RPMI7951 (cell line): ENCODE data around the gene HPS3. TPM values are rescaled to one million over a fixed set of nuclear protein-coding genes. Genes with fewer than 3 reads are reported as not detected.
"Not testable (repeated sequence)": the region's sequence is repeated elsewhere in the genome, so short reads cannot be mapped to it uniquely, and the experiment has no call there.

Experiments
- DNase-seq: peaks from one replicate; pipeline ENCODE4 v3.0.0-alpha.2; 2012; ENCODE audit warnings: low read depth
- total RNA-seq: library from RNA; depleted of rRNA; stranded (reverse); fragments of >200 nt; shearing (Covaris generic); gene quantifications from 2 replicates; pipeline ENCODE4 v1.2.3, GENCODE V29; 2014; rRNA removed

Gene HPS3, protein sequence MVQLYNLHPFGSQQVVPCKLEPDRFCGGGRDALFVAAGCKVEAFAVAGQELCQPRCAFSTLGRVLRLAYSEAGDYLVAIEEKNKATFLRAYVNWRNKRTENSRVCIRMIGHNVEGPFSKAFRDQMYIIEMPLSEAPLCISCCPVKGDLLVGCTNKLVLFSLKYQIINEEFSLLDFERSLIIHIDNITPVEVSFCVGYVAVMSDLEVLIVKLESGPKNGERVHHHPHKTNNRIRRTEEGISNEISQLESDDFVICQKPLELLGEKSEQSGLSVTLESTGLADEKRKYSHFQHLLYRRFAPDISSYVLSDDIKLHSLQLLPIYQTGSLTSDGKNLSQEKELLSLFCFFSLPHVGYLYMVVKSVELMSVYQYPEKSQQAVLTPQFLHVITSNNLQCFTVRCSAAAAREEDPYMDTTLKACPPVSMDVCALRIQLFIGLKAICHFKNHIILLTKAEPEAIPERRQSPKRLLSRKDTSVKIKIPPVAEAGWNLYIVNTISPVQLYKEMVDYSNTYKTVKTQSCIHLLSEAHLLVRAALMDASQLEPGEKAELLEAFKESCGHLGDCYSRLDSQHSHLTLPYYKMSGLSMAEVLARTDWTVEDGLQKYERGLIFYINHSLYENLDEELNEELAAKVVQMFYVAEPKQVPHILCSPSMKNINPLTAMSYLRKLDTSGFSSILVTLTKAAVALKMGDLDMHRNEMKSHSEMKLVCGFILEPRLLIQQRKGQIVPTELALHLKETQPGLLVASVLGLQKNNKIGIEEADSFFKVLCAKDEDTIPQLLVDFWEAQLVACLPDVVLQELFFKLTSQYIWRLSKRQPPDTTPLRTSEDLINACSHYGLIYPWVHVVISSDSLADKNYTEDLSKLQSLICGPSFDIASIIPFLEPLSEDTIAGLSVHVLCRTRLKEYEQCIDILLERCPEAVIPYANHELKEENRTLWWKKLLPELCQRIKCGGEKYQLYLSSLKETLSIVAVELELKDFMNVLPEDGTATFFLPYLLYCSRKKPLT
- 40.5 and 50.3 TPM in 2 replicates for total RNA-seq

- DNase-seq = peak; percentile 93
These were observed at the start of gene HPS3 for GRCh38 chr3:149129326-149130205. HPS3 (plus strand) TSS chr3:149129638; CDS start chr3:149129724, 86 bp downstream.

- no peak for DNase-seq
These were observed 49.3 kb upstream of the HPS3 start for GRCh38 chr3:149080011-149080698.

- no peak for DNase-seq
These were observed 48.7 kb upstream of the HPS3 start for GRCh38 chr3:149080699-149081091.

GRCh38 chr3:149081772-149082171 lies 47.7 kb upstream of the HPS3 start:
- no peak for DNase-seq

GRCh38 chr3:149085828-149086231 lies 43.6 kb upstream of the HPS3 start:
- DNase-seq = peak; percentile 53

DNA sequence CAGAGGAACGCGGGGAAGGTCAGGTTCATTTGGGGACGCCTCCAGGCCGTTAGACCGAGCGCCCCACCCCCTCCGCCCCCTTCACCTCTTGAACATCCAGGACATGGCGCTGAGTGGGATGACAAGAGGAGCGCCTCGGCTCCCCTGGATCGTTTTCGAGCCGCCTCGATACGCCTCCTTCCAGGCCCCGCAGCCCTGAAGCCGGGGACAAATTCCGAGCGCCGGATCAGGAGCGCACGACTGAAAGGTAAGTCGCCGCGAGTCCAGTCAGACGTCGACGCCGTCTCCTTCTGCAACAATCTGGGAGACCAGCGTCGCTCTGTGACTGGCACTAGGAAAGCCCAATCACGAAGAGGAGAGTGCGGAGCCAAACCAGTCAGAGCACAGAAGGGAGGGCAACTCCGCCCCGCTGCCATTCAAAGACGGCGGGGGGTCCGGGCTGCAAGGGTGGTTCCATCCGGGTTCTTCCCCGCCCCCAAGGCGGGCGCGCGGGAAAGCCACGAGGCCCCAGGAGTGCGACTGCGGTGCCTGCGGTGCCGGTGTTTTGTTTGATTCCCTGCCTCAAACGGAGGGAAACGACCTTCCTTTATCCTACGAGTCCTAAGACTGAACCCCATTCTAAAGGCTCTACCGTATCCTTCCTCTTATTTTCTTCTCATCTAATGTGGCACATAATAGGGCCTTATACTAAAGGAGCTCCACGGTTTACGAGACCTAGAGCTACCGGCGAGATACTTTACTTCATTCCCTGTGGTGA lies 43.0 kb upstream of the HPS3 start, which contains the start of gene HLTF:
Gene HLTF (minus strand): TSS at position 302 of the 757 bp plus-strand sequence. CDS start 197 bp downstream, at position 105.
- DNase-seq = peak; percentile 99

GRCh38 chr3:149087208-149087607 lies 42.2 kb upstream of the HPS3 start:
- no peak for DNase-seq

GRCh38 chr3:149089395-149089794 lies 40.0 kb upstream of the HPS3 start:
- no peak for DNase-seq

DNA sequence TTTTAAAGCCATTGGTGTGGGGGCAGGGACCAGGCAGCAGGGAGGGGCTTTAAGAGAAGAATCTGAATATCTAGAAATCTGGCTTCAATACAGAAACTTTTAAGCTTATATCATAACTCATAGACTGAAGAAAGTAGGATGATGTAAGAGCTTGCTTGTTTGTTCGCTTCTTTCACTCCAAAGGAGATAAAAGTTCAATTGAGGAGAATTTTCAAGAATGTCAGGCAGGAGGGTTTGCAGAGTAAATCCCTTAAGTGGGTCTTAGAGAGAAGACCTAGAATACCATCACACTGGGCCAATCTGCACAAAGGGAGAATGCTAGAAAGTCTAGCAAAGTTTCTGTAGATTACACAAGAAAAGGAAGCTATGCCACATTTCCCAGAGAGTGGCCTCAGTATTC lies 39.0 kb upstream of the HPS3 start:
- DNase-seq = no peak

DNA sequence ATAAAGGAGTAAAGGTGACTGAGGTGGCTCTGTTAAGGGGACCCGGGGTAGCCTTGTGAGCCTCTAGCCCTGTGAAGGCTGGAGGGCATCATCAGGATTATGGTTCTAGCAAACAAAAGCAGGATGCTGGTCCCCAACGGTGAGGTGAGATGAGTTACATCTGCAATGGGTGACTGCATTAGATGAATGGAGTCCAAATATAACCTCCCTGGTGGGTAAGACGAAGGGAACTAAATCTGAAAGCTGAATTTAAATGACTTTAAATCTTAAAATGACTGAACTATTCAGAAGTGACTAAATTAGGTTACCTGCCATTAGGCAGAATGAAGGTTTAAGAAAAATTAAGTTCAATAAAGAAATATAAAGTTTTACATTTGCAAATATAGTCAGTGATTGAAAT lies 38.5 kb upstream of the HPS3 start:
- DNase-seq = no peak

DNA sequence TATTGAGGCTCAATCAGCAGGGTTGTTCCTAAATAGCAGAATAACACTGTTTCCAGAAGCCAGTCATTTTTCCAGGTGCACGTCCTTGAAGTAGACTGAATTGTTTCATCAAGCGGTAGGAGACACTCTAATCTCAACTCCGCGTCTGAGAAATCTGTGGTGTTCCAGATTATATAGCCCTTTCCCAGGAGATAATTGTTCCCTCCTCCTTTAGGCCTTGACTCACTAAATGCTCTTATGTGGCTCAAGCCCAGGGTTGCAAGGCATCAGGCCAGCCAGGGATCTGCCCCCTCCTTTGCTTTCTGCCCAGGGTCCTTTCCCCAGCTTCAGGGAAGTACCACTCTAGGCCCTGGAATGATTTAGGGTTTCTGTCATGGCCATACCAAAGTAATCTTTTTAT lies 37.5 kb upstream of the HPS3 start:
- no peak for DNase-seq

GRCh38 chr3:149095487-149095886 lies 34.0 kb upstream of the HPS3 start:
- DNase-seq = no peak

- DNase-seq = not testable (repeated sequence)
These were observed 31.5 kb upstream of the HPS3 start for GRCh38 chr3:149097987-149098386.

- DNase-seq = no peak
These were observed 28.3 kb upstream of the HPS3 start for GRCh38 chr3:149101154-149101553.

- DNase-seq = no peak
These were observed 27.8 kb upstream of the HPS3 start for GRCh38 chr3:149101641-149102040.

DNA sequence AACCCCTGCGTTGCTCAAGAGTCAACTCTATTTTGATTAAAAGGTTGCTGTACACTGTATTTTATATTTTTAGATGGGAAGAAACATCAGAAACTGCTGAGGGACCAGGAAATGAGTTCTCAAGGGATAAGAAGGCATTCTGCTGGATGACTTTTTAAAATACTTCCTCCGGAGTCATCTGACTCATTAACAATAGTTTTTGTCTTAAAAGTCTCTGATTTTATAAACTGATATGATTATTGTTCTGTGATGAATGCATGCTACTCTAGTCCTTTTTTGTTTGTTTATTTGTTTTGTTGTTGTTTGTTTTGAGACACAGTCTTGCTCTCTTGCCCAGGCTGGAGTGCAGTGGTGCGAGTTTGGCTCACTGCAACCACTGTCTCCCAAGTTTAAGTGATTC lies 25.0 kb upstream of the HPS3 start:
- DNase-seq = no peak

- DNase-seq = no peak
These were observed 15.0 kb upstream of the HPS3 start for GRCh38 chr3:149114458-149114857.

- DNase-seq = no peak
These were observed 14.3 kb upstream of the HPS3 start for GRCh38 chr3:149115114-149115513.

DNA sequence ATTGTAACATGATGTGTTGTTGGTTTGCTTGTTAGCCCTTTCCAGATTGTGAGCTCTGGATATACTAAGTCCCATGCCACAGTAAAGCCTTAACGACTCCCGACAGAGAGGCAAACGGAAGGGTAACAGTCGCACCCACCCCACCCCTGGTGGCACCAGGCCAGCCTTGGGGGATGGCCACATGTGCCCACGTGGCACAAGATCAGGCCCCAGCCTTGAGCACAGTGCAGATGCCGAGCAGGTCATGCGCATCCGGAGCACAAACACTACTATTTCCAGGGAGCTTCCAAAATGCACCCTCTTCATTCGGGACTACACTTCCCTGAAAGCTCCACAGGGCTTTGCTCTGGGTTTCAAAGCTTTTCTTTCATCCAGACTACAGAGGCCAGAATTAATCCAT lies 10.7 kb upstream of the HPS3 start:
- DNase-seq = no peak

DNA sequence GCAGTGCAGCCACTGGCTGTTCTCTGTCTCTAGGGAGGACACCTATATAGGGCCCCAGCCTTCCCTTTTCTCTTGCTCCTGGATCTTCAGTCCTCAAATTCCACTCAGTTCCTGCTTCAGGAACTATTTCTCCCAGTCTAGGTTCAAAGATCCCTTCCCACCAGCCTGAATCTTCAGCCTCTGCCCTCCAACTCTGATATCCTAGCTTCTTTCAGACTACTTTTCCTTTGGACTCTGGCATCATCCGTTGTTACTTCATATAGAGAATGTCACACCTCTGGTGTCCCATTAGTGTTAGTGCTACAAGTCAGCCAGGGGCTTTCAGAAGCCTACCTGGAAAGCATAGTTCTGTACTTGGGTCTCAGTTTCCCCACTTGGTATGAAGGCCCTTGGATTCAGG lies 10.0 kb upstream of the HPS3 start:
- DNase-seq = no peak
